GM12801 (cell line): ENCODE results near the gene STIM1.

Experiments used
- TF ChIP-seq, protein P1 (sequence below): IDR thresholded peaks from one replicate; pipeline ENCODE4 v1.5.1; 2011; ENCODE audit warnings: control low read depth; ENCODE audit not compliant: insufficient read length; ENCODE audit errors: extremely low read depth

Gene STIM1

DNA sequence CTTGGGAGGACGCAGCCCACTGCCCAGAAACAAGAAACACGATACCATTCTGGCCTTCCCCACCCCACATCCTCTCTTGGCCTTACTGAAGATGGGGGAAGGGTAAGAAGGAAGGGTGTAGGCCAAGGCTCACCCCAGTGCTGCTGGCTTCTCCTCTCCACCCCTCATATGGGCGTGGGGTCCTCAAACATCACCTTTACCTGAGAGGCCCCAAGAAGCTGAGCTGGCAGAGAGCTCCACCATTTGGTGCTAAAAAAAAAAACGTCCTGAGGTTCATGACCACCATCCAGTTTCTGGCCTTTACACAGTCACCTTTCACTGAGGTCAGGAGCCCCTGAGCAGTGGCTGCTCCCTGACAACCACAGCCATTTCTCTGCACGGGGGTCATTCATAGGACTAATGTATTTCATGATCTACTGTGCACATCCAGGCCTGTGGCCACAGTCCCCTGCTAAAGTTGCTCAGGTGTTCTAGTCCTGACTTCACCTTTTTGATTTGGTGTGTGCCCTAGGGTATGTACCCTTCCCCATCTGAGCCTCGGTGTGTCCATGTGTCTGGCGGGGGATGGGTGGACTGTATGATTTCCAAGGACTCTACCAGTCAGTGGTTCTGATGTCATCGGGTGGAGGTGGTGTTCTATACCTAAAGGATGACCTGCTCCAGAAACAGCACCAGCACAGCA lies 29.9 kb upstream of the STIM1 start:
- TF ChIP-seq, protein P1, sequence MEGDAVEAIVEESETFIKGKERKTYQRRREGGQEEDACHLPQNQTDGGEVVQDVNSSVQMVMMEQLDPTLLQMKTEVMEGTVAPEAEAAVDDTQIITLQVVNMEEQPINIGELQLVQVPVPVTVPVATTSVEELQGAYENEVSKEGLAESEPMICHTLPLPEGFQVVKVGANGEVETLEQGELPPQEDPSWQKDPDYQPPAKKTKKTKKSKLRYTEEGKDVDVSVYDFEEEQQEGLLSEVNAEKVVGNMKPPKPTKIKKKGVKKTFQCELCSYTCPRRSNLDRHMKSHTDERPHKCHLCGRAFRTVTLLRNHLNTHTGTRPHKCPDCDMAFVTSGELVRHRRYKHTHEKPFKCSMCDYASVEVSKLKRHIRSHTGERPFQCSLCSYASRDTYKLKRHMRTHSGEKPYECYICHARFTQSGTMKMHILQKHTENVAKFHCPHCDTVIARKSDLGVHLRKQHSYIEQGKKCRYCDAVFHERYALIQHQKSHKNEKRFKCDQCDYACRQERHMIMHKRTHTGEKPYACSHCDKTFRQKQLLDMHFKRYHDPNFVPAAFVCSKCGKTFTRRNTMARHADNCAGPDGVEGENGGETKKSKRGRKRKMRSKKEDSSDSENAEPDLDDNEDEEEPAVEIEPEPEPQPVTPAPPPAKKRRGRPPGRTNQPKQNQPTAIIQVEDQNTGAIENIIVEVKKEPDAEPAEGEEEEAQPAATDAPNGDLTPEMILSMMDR, result no peak

DNA sequence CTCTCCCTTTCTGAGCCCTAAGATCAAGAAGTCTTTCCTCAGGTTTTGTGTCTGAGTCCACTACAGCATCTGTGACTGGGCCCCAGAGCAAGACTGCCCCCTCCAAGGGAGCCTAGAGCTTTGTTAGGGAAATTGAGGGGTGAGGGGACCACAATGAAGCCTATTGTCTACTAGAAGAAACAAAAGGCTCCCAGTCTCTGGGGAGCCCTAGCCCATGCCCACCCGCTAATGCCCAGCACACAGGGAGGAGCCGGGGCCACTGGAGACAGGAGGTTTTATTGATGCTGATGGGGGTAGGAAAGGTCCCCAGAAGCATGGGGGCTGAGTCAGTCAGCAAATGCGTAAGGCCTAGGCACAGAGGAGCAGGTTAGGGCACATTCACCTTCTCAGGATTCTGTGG lies 28.7 kb upstream of the STIM1 start:
- TF ChIP-seq, protein P1, result no peak

DNA sequence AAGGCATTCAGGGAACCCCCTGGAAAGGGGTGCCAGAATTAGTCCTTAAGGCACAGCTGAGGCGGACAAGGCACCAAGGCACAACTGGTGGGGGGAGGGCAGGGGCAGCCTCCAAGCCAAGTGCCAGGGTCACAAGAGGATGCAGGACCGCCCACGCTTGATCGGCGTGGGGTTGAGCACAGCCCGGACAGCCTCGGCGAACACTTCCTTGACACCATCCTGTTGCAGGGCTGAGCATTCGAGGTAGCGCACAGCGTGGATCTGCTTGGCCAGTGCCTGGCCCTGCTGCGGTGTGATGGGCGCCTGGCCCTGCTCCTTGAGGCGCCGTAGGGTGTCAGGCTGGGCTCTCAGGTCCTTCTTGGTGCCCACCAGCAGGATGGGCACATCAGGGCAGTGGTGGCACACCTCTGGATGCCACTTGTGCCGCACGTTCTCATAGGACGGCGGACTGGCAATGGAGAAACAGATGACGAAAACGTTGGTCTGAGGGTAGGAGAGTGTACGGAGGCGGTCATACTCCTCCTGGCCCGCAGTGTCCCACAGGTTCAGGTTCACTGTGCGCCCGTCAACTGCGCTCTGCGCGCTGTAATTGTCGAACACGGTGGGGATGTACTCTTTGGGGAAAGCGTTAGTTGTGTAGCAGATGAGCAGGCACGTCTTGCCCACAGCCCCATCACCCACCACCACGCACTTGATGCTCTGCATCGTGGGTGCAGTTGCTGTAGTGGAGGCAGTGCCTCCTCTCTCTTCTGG lies 27.9 kb upstream of the STIM1 start:
- TF ChIP-seq, protein P1, result no peak

- TF ChIP-seq, protein P1, result no peak
These were observed 25.4 kb upstream of the STIM1 start for GRCh38 chr11:3830088-3830487.

DNA sequence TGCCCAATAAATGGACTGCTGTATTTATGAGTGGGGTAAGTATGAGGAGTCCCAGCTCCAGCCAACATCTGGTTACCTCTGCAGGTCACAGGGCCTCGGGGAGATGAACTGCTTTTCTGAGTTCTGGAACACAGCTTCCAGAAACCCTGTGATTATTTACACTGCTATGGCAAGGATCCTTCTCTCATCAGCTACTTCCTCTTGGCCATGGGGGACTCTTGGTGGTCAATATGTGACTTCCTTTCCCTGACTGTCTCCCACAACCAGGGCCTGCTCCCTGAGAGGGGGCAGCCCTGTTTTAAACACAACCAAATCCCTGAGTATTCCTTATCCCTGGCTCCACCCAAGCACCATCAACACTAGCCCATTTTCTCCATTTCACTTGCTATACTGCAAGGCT lies 24.7 kb upstream of the STIM1 start:
- TF ChIP-seq, protein P1, result no peak

DNA sequence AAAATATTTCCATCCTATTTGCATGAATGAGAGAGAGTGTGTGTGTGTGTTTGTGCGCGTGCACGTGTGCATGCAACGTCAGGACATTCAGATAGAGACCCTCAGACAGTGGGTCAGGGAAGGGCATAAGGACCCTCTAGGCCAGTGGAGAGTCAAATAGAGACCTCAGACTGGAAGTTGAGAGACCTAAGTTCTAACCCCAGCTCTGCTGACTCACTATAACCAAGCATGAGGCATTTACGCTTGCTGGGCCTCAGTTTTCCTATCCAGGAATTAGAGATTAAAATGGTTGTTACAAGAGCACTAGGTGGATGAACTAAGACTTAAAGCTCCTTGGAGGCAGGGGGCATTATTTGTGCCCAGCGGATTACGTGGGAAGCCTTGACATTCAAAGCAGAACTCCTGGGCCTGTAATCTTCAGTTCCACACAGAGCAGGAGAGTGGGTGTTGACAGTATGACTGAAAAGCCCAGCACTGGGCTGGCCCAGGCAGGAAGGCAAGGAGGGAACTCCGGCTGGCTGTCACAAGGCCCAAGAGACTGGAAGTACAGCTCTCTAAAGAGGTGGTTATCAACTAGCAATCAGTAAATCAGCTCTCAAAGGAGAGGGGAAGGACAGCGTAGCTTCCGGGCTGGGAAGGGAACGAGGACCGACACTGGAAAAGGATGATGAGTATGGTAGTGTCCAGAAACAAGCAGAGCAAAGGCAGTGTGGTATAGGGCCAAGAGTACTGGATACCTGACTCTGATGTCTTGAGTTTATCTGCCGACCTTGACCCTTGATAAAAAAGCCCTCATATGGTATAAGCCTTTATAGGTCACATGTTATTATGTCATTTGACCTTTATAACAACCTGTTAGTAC lies 23.9 kb upstream of the STIM1 start:
- TF ChIP-seq, protein P1, result no peak

- TF ChIP-seq, protein P1, result no peak
These were observed 22.6 kb upstream of the STIM1 start for GRCh38 chr11:3832816-3833215.
